NCI-H524 (cell line): ENCODE measurements around the gene BCOR.

Experiments
- DNase-seq, 2 experiments: peaks; one replicate each; lab custom pipeline; 2025; lab: John Stamatoyannopoulos, UW

Gene BCOR

DNA sequence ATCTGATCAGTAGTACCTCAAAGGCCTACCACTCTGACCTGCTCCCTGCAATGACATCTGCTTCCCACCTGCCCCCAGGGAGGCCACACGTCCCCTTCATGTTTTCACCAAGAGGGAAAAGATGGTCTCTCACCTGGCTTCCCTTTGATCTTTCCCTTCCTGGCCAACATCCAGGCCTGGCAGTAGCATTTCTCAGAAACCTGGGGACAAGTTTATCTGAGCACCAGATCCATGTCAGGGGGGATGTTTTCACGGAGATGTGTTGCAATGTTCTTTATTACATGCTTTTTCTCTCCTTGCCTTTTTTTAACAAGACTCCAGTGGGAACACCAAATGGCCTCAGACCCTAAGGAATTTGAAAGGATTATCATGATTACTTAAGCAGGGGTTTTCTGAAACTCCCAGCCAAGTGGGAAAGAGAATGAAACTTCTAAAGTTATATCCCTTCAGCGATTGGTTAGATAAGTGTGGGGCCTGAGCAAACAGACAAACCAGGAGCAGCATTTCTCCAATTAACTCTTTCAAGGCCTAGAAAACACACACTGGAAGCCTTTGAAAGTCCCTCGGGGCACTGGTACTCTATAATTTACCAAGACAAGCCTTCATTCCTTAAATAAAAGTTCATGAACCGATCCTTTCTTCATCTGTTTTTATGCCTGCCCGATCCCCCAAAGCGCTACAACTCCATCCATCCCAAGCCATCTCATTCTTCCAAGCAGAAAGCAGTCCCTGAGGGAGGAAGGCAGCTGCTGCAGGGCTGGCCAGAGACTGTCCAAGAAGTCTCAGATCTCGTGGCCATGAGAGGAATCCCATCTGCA, 94.1 kb downstream of the BCOR start:
- peak in 1 of 2 experiments; percentile 2 for DNase-seq

DNA sequence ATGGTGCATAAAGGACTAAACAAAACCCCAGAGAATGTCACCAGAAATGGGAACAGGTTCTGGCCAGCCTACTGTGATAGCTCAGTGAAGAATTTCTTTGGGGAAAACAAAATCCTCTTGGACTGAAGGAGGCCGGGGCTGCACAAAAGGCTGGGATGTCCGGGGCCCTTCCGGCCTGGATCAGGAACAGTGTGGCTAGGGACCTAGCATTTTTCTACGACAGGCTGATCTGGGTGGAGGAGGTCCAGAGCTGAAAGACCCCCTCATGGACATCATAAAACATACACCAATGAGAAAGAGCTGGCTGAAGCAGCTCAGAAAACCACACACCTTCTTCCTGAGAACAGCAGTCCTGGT, 94.7 kb downstream of the BCOR start:
- DNase-seq, result no peak
